Measurements from ENCODE around the gene UBE2E2.

Gene UBE2E2

GRCh38 chr3:23620638-23621015 is 417.5 kb downstream of the UBE2E2 start:
- DNase-seq (ENCODE audit: low read depth) = no peak

DNA sequence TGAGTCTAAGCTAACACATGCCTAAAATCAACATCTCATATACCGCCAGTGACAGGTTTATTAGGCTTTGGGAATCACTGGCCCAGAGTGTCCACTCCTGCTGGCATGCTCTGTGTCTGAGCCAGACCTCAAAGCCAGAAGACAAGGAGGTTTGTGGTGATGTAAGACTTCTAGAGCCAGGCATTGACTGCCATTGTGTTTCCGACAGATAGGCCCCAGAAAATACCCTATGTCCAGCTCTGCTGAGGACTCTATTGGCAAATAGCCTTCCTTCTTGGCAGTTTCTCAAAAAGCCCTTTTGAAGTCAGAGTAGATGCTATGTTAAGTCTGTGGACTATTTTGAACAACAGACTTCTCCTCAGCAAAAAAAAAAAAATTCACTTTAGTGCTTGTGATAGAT is 420.7 kb downstream of the UBE2E2 start:
- no peak for DNase-seq (ENCODE audit: low read depth)

GRCh38 chr3:23624305-23624704 is 421.2 kb downstream of the UBE2E2 start:
- no peak for DNase-seq (ENCODE audit: low read depth)

GRCh38 chr3:23626442-23626841 is 423.3 kb downstream of the UBE2E2 start:
- DNase-seq (ENCODE audit: low read depth) = no peak

- no peak for DNase-seq (ENCODE audit: low read depth)
Measured at GRCh38 chr3:23629181-23629894, 426.2 kb downstream of the UBE2E2 start.

- no peak for DNase-seq (ENCODE audit: low read depth)
Measured at GRCh38 chr3:23633261-23633960, 430.3 kb downstream of the UBE2E2 start.

GRCh38 chr3:23637339-23637738 is 434.2 kb downstream of the UBE2E2 start:
- DNase-seq (ENCODE audit: low read depth) = no peak

DNA sequence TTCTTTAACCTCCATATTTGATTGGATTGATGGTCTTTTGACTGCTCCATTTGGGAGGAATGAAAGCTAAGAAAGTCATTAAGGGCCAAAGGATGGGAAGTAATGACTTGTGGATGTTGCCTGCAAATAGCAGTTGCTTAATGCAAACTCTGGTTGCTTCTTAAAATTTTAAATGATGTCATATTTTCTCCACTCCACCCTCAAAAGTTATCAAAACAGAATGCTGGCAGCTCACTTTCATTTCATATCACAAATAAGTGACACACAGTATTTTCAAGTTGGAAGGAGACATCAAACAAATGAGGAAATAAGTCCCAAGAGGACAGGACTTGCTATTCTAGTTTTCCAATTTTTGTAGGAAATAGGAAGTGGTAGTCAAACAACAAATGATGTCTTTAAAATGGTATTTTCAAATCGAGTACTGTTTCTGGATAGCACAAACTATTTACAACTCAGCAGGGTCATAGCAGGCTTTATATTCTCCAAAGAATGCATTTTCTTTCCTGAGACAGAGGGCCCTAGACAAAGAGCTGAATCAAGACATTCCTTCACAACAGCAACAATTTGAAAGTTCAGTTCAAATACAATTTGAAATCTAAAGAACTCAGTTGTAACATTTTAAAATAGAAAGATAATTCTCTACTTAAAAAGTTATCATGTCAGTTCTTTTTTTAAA is 437.5 kb downstream of the UBE2E2 start:
- no peak for DNase-seq (ENCODE audit: low read depth)
